ENCODE results near the gene NFRKB. TPM values are rescaled to one million over a fixed set of nuclear protein-coding genes. Genes with fewer than 3 reads are reported as not detected.
A peak's percentile ranks its signal among the peaks of the same experiment; 100 is the strongest.

Gene NFRKB
- 10 to 100 TPM; 42.1 to 94.4 (median 48.5) TPM for total RNA-seq

GRCh38 chr11:129895126-129896041, at the start of gene NFRKB:
TSS of gene NFRKB (minus strand) at chr11:129895578. CDS start at chr11:129892849, 2,729 bp downstream.
- 2% methylated on average over 31 of the region's 77 CpGs for WGBS

GRCh38 chr11:129944696-129945095, 49.3 kb upstream of the NFRKB start:
- Histone ChIP-seq H3K36me3 (peaks cover 38% of the 10 kb centered on the region), H3K4me3 (no peak overlapping the region), H3K4me1 (no peaks in the 10 kb centered on the region), H3K27me3 (no peaks in the 10 kb centered on the region), H3K9me3 (no peaks in the 10 kb centered on the region), H3K27ac (no peak overlapping the region)
- TF ChIP-seq POLR2AphosphoS5 (IDR thresholded peaks at IDR 0.05): no peak
- TF ChIP-seq POLR2A (IDR thresholded peaks at IDR 0.05): no peak
- TF ChIP-seq EP300 (IDR thresholded peaks at IDR 0.05): no peak
- TF ChIP-seq CTCF (IDR thresholded peaks at IDR 0.05): no peak
- DNase-seq (ENCODE audit: low spot score in 2 of 2): no peak
- WGBS: 100% methylated on average over 18 of the region's 18 CpGs

More at GRCh38 chr11:129895126-129896041, at the start of gene NFRKB:
- Histone ChIP-seq H3K36me3 (peaks cover 9% of the 10 kb centered on the region), H3K9me3 (no peaks in the 10 kb centered on the region), H3K4me1 (peaks cover 21% of the 10 kb centered on the region), H3K27me3 (no peaks in the 10 kb centered on the region), H3K4me3 (peak within 1 kb of the TSS; percentile 91), H3K27ac (peak within 1 kb of the TSS; percentile 84)
- peak; percentile 86 to 90 for DNase-seq (ENCODE audit: low spot score in 2 of 2)
- TF ChIP-seq POLR2A (IDR thresholded peaks at IDR 0.05) (peak in 1 of 2 donors; percentile 29), CTCF (IDR thresholded peaks at IDR 0.05) (no peak)

- Histone ChIP-seq H3K27ac (no peak overlapping the region), H3K4me1 (no peaks in the 10 kb centered on the region), H3K36me3 (peaks cover 38% of the 10 kb centered on the region), H3K9me3 (no peaks in the 10 kb centered on the region), H3K27me3 (no peaks in the 10 kb centered on the region), H3K4me3 (no peak overlapping the region)
- DNase-seq (ENCODE audit: low spot score in 2 of 2): no peak
- no peak for TF ChIP-seq CTCF (IDR thresholded peaks at IDR 0.05)
- no peak for TF ChIP-seq EP300 (IDR thresholded peaks at IDR 0.05)
- no peak for TF ChIP-seq POLR2AphosphoS5 (IDR thresholded peaks at IDR 0.05)
- TF ChIP-seq POLR2A (IDR thresholded peaks at IDR 0.05): no peak
These were observed 47.7 kb upstream of the NFRKB start for GRCh38 chr11:129943036-129943435.

GRCh38 chr11:129939510-129939909, 44.1 kb upstream of the NFRKB start:
- no peak for TF ChIP-seq POLR2A (IDR thresholded peaks at IDR 0.05)
- TF ChIP-seq EP300 (IDR thresholded peaks at IDR 0.05): no peak
- TF ChIP-seq POLR2AphosphoS5 (IDR thresholded peaks at IDR 0.05): no peak
- no peak for TF ChIP-seq CTCF (IDR thresholded peaks at IDR 0.05)
- Histone ChIP-seq H3K36me3 (peaks cover 16% of the 10 kb centered on the region), H3K9me3 (no peaks in the 10 kb centered on the region), H3K27ac (no peak overlapping the region), H3K4me1 (no peaks in the 10 kb centered on the region), H3K4me3 (no peak overlapping the region), H3K27me3 (no peaks in the 10 kb centered on the region)
- 95% methylated on average over 4 of the region's 4 CpGs for WGBS
- DNase-seq (ENCODE audit: low spot score in 2 of 2): no peak

- DNase-seq (ENCODE audit: low spot score in 2 of 2): no peak
- no peaks in the 10 kb centered on the region for H3K9me3 ChIP-seq
- 85% methylated on average over 5 of the region's 5 CpGs for WGBS
- H3K27ac ChIP-seq: no peak overlapping the region
- H3K36me3 ChIP-seq: peaks cover 17% of the 10 kb centered on the region
- no peaks in the 10 kb centered on the region for H3K27me3 ChIP-seq
- no peak overlapping the region for H3K4me3 ChIP-seq
- H3K4me1 ChIP-seq: no peaks in the 10 kb centered on the region
- TF ChIP-seq CTCF (IDR thresholded peaks at IDR 0.05) (no peak), POLR2AphosphoS5 (IDR thresholded peaks at IDR 0.05) (no peak), EP300 (IDR thresholded peaks at IDR 0.05) (no peak), POLR2A (IDR thresholded peaks at IDR 0.05) (no peak)
These were observed 43.4 kb upstream of the NFRKB start for GRCh38 chr11:129938764-129939163.
